K562 (cell line): ENCODE data around the gene R3HDM2. TPM values are rescaled to one million over a fixed set of nuclear protein-coding genes. Genes with fewer than 3 reads are reported as not detected.
A peak's percentile ranks its signal among the peaks of the same experiment; 100 is the strongest.

Experiments used
- ATAC-seq: fragments of 200-7000 bp; cut with Tn5 transposase; 3 replicates; pipeline ENCODE4 v1.9.1; 2020; ENCODE audit warnings: moderate library complexity
- BruUV-seq: library from RNA; stranded (reverse); fragments of 400-500 nt; replicated peaks from 2 replicates; lab custom pipeline; 2021; lab: Mats Ljungman, UMichigan
- CTCF ChIA-PET: fragments of 300-600 bp; formaldehyde crosslinking; extraction: SDS; loops from one replicate; lab custom pipeline; 2021; ENCODE audit warnings: low intra/inter-chr PET ratio; lab: Yijun Ruan, JAX
- POLR2A ChIA-PET: fragments of 300-600, 350-650 bp; sonication (Branson Sonifier 250); formaldehyde crosslinking; extraction: SDS; loops from one replicate; lab custom pipeline; 2021; ENCODE audit warnings: antibody characterized with exemption, inconsistent platforms; lab: Yijun Ruan, JAX
- DNase-seq, 4 experiments: peaks; one replicate each; pipeline versions ENCODE4 v3.0.0 to v3.0.0-alpha.2; 2011 to 2018; ENCODE audit warnings: low spot score in 3 of 4, mixed read lengths in 3 of 4; ENCODE audit errors: extremely low read depth in 1 of 4
- FAIRE-seq: peaks from 2 replicates; lab custom pipeline; 2011; peaks lifted over from hg19 to GRCh38; lab: Jason Lieb, UNC
- H2AFZ ChIP-seq: 2 replicates; pipeline ENCODE4 v1.6.0; 2011; ENCODE audit warnings: low read depth, low read length, control low read depth, inconsistent platforms
- H3K27ac ChIP-seq: fragments of 200-600 bp; 3 replicates; pipeline ENCODE4 v1.8.0; 2011; ENCODE audit warnings: low read depth, mild to moderate bottlenecking, control low read depth, inconsistent platforms, low read length, moderate library complexity, mixed read lengths; ENCODE audit errors: extremely low read depth
- H3K27me3 ChIP-seq, 2 experiments: fragments of 300-600 bp in 1 of 2; 2 replicates in 1 of 2; 3 replicates in 1 of 2; pipeline versions ENCODE4 v1.6.0 to v1.8.0; 2011; ENCODE audit warnings: inconsistent platforms in 2 of 2, low read length in 2 of 2, mild to moderate bottlenecking in 1 of 2, mixed read lengths in 1 of 2, moderate library complexity in 1 of 2; ENCODE audit not compliant: control insufficient read depth in 2 of 2, insufficient read depth in 2 of 2
- H3K36me3 ChIP-seq: fragments of 300-600 bp; 3 replicates; pipeline ENCODE4 v1.8.0; 2011; ENCODE audit warnings: mild to moderate bottlenecking, low read length, inconsistent platforms; ENCODE audit not compliant: control insufficient read depth, insufficient read depth
- H3K4me1 ChIP-seq, 2 experiments: fragments of 200-600 bp in 1 of 2; replicated peaks in 1 of 2; 2 replicates in 1 of 2; 3 replicates in 1 of 2; pipeline versions ENCODE4 v1.5.1 to v1.8.0; 2011; ENCODE audit warnings: inconsistent platforms in 2 of 2, low read length in 2 of 2, mild to moderate bottlenecking in 1 of 2, mixed read lengths in 1 of 2, moderate library complexity in 1 of 2; ENCODE audit not compliant: control insufficient read depth in 2 of 2, insufficient read depth in 2 of 2
- H3K4me2 ChIP-seq: 2 replicates; pipeline ENCODE4 v1.6.1; 2011; ENCODE audit warnings: low read length, control low read depth, inconsistent platforms, mixed read lengths; ENCODE audit not compliant: insufficient read depth
- H3K4me3 ChIP-seq: fragments of 200-600 bp; sonication (generic), shearing (Covaris generic); 2 replicates; pipeline ENCODE4 v1.5.1; 2016; ENCODE audit warnings: control low read depth, inconsistent platforms
- H3K79me2 ChIP-seq: fragments of 200-600 bp; 3 replicates; pipeline ENCODE4 v1.8.0; 2011; ENCODE audit warnings: low read length, inconsistent platforms; ENCODE audit not compliant: control insufficient read depth, insufficient read depth
- H3K9ac ChIP-seq, 2 experiments: 2 replicates each; pipeline versions ENCODE4 v1.6.0 to v1.6.1; 2011; ENCODE audit warnings: low read depth in 2 of 2, low read length in 2 of 2, control low read depth in 1 of 2, inconsistent platforms in 1 of 2, mild to moderate bottlenecking in 1 of 2, mixed read lengths in 1 of 2; ENCODE audit not compliant: insufficient read depth in 1 of 2
- H3K9me1 ChIP-seq: one replicate; pipeline ENCODE4 v1.6.0; 2011; ENCODE audit warnings: inconsistent platforms, mild to moderate bottlenecking, low read length, moderate library complexity; ENCODE audit not compliant: control insufficient read depth, insufficient read depth
- H3K9me3 ChIP-seq: replicated peaks from 2 replicates; pipeline ENCODE4 v1.5.1; 2011; ENCODE audit warnings: low read depth, low read length, inconsistent platforms; ENCODE audit not compliant: control insufficient read depth, insufficient read depth
- H4K20me1 ChIP-seq: replicated peaks from 2 replicates; pipeline ENCODE4 v1.6.1; 2011; ENCODE audit warnings: low read length, inconsistent platforms, mixed read lengths; ENCODE audit not compliant: control insufficient read depth, insufficient read depth
- NR2C2 ChIP-seq, 2 experiments: fragments of 200-800 bp in 1 of 2; sonication (Bioruptor generic) in 1 of 2; sonication (generic) in 1 of 2; formaldehyde crosslinking in 1 of 2; IDR thresholded peaks; 2 replicates each; pipeline versions ENCODE4 v1.6.1 to v1.8.0; 2016 to 2022; ENCODE audit warnings: mild to moderate bottlenecking in 1 of 2, missing compliant biosample characterization in 1 of 2, missing genetic modification characterization in 1 of 2, missing genetic modification reagents in 1 of 2
- ZNF121 ChIP-seq: sonication (generic); formaldehyde crosslinking; conservative IDR thresholded peaks from 2 replicates; pipeline ENCODE4 v1.8.0; 2022; ENCODE audit warnings: missing genetic modification reagents
- ZNF263 ChIP-seq: sonication (generic); formaldehyde crosslinking; IDR thresholded peaks from 2 replicates; pipeline ENCODE4 v1.8.0; 2022; ENCODE audit warnings: mild to moderate bottlenecking, missing genetic modification reagents, borderline replicate concordance
- WGBS: fragments of 100-300 bp; shearing (Covaris generic); methylation state at CpG from one replicate; pipeline ENCODE4 v1.1.6; 2016; ENCODE audit warnings: low coverage, mixed read lengths; ENCODE audit not compliant: insufficient coverage; ENCODE audit errors: missing lambda C conversion rate; 5-methylcytosine and 5-hydroxymethylcytosine counted together
- in situ Hi-C: fragments of 300-500 bp; cut with MboI; formaldehyde crosslinking; loops from 4 replicates; pipeline ENCODE4 v1.15.0; 2018; ENCODE audit warnings: inconsistent platforms, mixed read lengths
- intact Hi-C: fragments of 100-400 bp; cut with micrococcal nuclease; formaldehyde crosslinking; loops from 2 replicates; pipeline ENCODE4 v1.14.2; 2022
- polyA plus RNA-seq, 8 experiments: library from polyadenylated mRNA; depleted of rRNA in 4 of 8; stranded (reverse) in 5 of 8; unstranded in 3 of 8; fragments of >200 nt; fragmentation: Nextera tagmentation in 2 of 8; fragmentation: Illumina TruSeq in 1 of 8; extraction: Ambion mirVana in 2 of 8; extraction: Trizol in 1 of 8; gene quantifications; 2 replicates each; pipeline versions ENCODE4 v1.2.1 to v1.2.3, GENCODE V29; 2011 to 2014; ENCODE audit warnings: inconsistent platforms in 1 of 8, missing spikeins in 1 of 8
- total RNA-seq, 7 experiments: library from RNA; depleted of rRNA in 6 of 7; stranded (reverse); fragments of >200 nt in 6 of 7; fragmentation: Illumina TruSeq in 2 of 7; extraction: Trizol in 2 of 7; gene quantifications; 2 replicates each; pipeline versions ENCODE4 v1.2.1 to v1.2.3, GENCODE V29; 2011 to 2021; ENCODE audit warnings: low replicate concordance in 1 of 7

R3HDM2 gene
- total and polyA plus RNA-seq, 9 of the 15 experiments (the other 6 are each of a cell fraction or from before 2014, with no cell fraction given): 3.3 to 18.8 (median 9.0) TPM

DNA sequence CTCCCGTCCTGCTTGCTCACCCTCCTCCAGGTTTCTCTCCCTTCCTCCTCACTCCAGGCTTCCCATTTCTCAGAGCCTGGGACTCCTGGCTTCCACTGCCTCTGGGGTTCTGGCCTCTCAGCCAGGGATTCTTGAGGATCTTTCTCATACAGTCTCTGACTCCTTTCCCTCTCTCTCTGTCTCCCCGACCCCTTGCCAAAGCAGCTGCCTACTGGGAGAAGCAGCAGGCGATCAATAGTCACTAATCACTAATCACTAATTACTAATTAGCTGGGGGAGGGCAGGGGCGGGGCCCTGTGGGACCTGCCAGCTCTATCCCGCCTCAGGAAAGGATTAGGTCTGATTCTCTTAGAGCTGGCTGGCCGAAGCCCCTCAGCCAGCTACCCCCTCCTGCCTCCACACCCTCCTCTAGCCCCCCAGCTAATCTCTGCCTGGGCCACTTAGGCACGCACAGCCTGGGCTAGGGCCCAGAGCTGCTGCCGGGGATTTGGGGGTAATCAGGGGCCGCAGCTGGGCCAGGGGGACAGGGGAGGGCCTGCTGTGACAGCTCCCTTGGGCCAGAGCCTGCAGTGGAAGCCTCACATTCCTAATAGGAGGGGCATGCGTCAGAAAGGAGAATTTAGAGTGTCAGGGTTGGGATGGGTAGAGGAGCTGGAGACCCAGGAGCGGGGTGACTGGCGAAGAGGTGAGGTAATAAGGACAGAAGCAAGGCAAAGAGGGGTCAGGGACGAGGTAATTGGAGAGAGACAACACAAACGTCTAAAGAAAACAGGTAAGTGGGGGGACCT lies 211.4 kb downstream of the R3HDM2 start:
- Histone ChIP-seq H3K9ac (no peak overlapping the region), H3K9me3 (no peaks in the 10 kb centered on the region), H3K4me3 (no peak overlapping the region), H2AFZ (no peak overlapping the region), H3K4me1 (peaks cover 14 to 58% of the 10 kb centered on the region in 2 experiments), H3K79me2 (no peaks in the 10 kb centered on the region), H3K27me3 (peaks cover 42 to 68% of the 10 kb centered on the region in 2 experiments), H3K36me3 (no peaks in the 10 kb centered on the region), H3K4me2 (no peak overlapping the region), H3K27ac (no peak overlapping the region), H3K9me1 (peaks cover 3% of the 10 kb centered on the region), H4K20me1 (peaks cover 8% of the 10 kb centered on the region; the same call in 1 of the 2 replicates)
- in situ Hi-C loops: no loop called here
- BruUV-seq: no TSS peak
- TF ChIP-seq ZNF121 (CRISPR knock-in tag) (no peak), NR2C2 (CRISPR knock-in tag; IDR thresholded peaks at IDR 0.05) (no peak), NR2C2 (tag; IDR thresholded peaks at IDR 0.05) (no peak), ZNF263 (CRISPR knock-in tag) (0 out of 2 replicates have a peak, but pooled peaks have one; percentile 1)
- DNase-seq (no peak), FAIRE-seq (no peak), ATAC-seq (no peak)
- CTCF ChIA-PET: no interaction called here
- intact Hi-C loops: no loop called here
- POLR2A ChIA-PET: interaction anchor here (0.6 to 1.8 kb wide), 3 partner anchors 8 to 22 kb away, joined by 3 to 8 read pairs (median 3); partner anchors contain the start of gene SHMT2
- WGBS: 9% methylated on average over 13 of the region's 14 CpGs
